HUES64 (cell line): Measurements from ENCODE around the gene SLC49A4.
A peak's percentile ranks its signal among the peaks of the same experiment; 100 is the strongest.

Experiments used
- H3K27ac ChIP-seq: 2 replicates; pipeline ENCODE4 v1.7.0; 2013; ENCODE audit warnings: low read depth, low read length, inconsistent platforms
- H3K27me3 ChIP-seq: 2 replicates; pipeline ENCODE4 v1.6.1; 2013; ENCODE audit warnings: mild to moderate bottlenecking, low read length; ENCODE audit not compliant: insufficient read depth
- H3K36me3 ChIP-seq: 2 replicates; pipeline ENCODE4 v1.6.1; 2013; ENCODE audit warnings: mild to moderate bottlenecking, low read length; ENCODE audit not compliant: insufficient read depth
- H3K4me1 ChIP-seq: 2 replicates; pipeline ENCODE4 v1.6.1; 2013; ENCODE audit warnings: mild to moderate bottlenecking, low read length, moderate library complexity; ENCODE audit not compliant: insufficient read depth
- H3K4me3 ChIP-seq: 2 replicates; pipeline ENCODE4 v1.5.1; 2013; ENCODE audit warnings: mild to moderate bottlenecking, low read length, moderate library complexity
- H3K9ac ChIP-seq: 2 replicates; pipeline ENCODE4 v1.6.1; 2013; ENCODE audit warnings: mild to moderate bottlenecking, low read depth, low read length
- H3K9me3 ChIP-seq: 2 replicates; pipeline ENCODE4 v1.6.1; 2013; ENCODE audit warnings: low read depth, low read length; ENCODE audit not compliant: insufficient read depth
- WGBS: fragments of 150-250, 120-280 bp; methylation state at CpG from one replicate; pipeline ENCODE4 v1.1.7; 2013; ENCODE audit warnings: missing lambda C conversion rate; 5-methylcytosine and 5-hydroxymethylcytosine counted together

Gene SLC49A4

GRCh38 chr3:122786066-122786465 is 8.8 kb upstream of the SLC49A4 start:
- peaks cover 8% of the 10 kb centered on the region; the same call in 1 of the 2 replicates for H3K9me3 ChIP-seq
- no peak overlapping the region for H3K27ac ChIP-seq
- H3K4me1 ChIP-seq: no peaks in the 10 kb centered on the region
- no peak overlapping the region for H3K4me3 ChIP-seq
- H3K36me3 ChIP-seq: peaks cover 5% of the 10 kb centered on the region; the same call in 1 of the 2 replicates
- no peak overlapping the region for H3K9ac ChIP-seq
- no CpG with 5 or more reads among the region's 1 CpG for WGBS
- no peaks in the 10 kb centered on the region for H3K27me3 ChIP-seq

GRCh38 chr3:122787872-122788271 is 7.0 kb upstream of the SLC49A4 start:
- Histone ChIP-seq H3K27me3 (no peaks in the 10 kb centered on the region), H3K4me1 (0 out of 2 replicates have a peak, but pooled peaks cover 1% of the 10 kb centered on the region), H3K36me3 (no peaks in the 10 kb centered on the region), H3K4me3 (no peak overlapping the region), H3K9me3 (no peaks in the 10 kb centered on the region), H3K27ac (no peak overlapping the region), H3K9ac (no peak overlapping the region)
- WGBS: 87% methylated on average over 2 of the region's 2 CpGs

- H3K9ac ChIP-seq: no peak overlapping the region
- H3K9me3 ChIP-seq: no peaks in the 10 kb centered on the region
- no peak overlapping the region for H3K4me3 ChIP-seq
- H3K27ac ChIP-seq: no peak overlapping the region
- 0 out of 2 replicates have a peak, but pooled peaks cover 4% of the 10 kb centered on the region for H3K4me1 ChIP-seq
- no peaks in the 10 kb centered on the region for H3K27me3 ChIP-seq
- H3K36me3 ChIP-seq: no peaks in the 10 kb centered on the region
- 89% methylated on average over 11 of the region's 11 CpGs for WGBS
Observed at GRCh38 chr3:122789585-122790273, 5.1 kb upstream of the SLC49A4 start.

GRCh38 chr3:122793568-122794416 is 1.1 kb upstream of the SLC49A4 start, which contains the start of gene HSPBAP1:
HSPBAP1 (minus strand) TSS chr3:122793831; CDS start chr3:122793680, 151 bp downstream.
- Histone ChIP-seq H3K36me3 (no peaks in the 10 kb centered on the region), H3K4me3 (peak within 1 kb of the TSS; percentile 68), H3K4me1 (peaks cover 10% of the 10 kb centered on the region; the same call in 1 of the 2 replicates), H3K27ac (peak within 1 kb of the TSS; percentile 83; the same call in 1 of the 2 replicates), H3K9ac (peak within 1 kb of the TSS; percentile 79), H3K9me3 (no peaks in the 10 kb centered on the region), H3K27me3 (peaks cover 13% of the 10 kb centered on the region)
- under 1% methylated on average over 46 of the region's 46 CpGs for WGBS

- 1% methylated on average over 5 of the region's 6 CpGs for WGBS
Observed at GRCh38 chr3:122794483-122794778, 438 bp upstream of the SLC49A4 start.

GRCh38 chr3:122795674-122796195 is 866 bp downstream of the SLC49A4 start:
- 44% methylated on average over 11 of the region's 11 CpGs for WGBS
- Histone ChIP-seq H3K4me3 (peak overlapping the region; percentile 68), H3K9ac (peak overlapping the region; percentile 80), H3K36me3 (no peaks in the 10 kb centered on the region), H3K9me3 (no peaks in the 10 kb centered on the region), H3K4me1 (peaks cover 10% of the 10 kb centered on the region; the same call in 1 of the 2 replicates), H3K27ac (no peak overlapping the region), H3K27me3 (peaks cover 13% of the 10 kb centered on the region)

More at GRCh38 chr3:122794483-122794778, 438 bp upstream of the SLC49A4 start:
- H3K9me3 ChIP-seq: no peaks in the 10 kb centered on the region
- H3K9ac ChIP-seq: peak overlapping the region; percentile 79
- peaks cover 10% of the 10 kb centered on the region; the same call in 1 of the 2 replicates for H3K4me1 ChIP-seq
- H3K36me3 ChIP-seq: no peaks in the 10 kb centered on the region
- H3K27me3 ChIP-seq: peaks cover 13% of the 10 kb centered on the region
- H3K27ac ChIP-seq: peak overlapping the region; percentile 83; the same call in 1 of the 2 replicates
- peak overlapping the region; percentile 68 for H3K4me3 ChIP-seq

- H3K9ac ChIP-seq: no peak overlapping the region
- no peaks in the 10 kb centered on the region for H3K36me3 ChIP-seq
- peaks cover 10% of the 10 kb centered on the region; the same call in 1 of the 2 replicates for H3K4me1 ChIP-seq
- peaks cover 13% of the 10 kb centered on the region for H3K27me3 ChIP-seq
- H3K9me3 ChIP-seq: no peaks in the 10 kb centered on the region
- H3K27ac ChIP-seq: no peak overlapping the region
- no peak overlapping the region for H3K4me3 ChIP-seq
- WGBS: 92% methylated on average over 3 of the region's 3 CpGs
Observed at GRCh38 chr3:122797291-122797690, 2.4 kb downstream of the SLC49A4 start.

GRCh38 chr3:122799322-122799721 is 4.5 kb downstream of the SLC49A4 start:
- no peak overlapping the region for H3K9ac ChIP-seq
- H3K27ac ChIP-seq: no peak overlapping the region
- peaks cover 13% of the 10 kb centered on the region for H3K27me3 ChIP-seq
- H3K9me3 ChIP-seq: no peaks in the 10 kb centered on the region
- H3K4me1 ChIP-seq: peaks cover 5% of the 10 kb centered on the region; the same call in 1 of the 2 replicates
- WGBS: 88% methylated on average over 2 of the region's 2 CpGs
- H3K36me3 ChIP-seq: no peaks in the 10 kb centered on the region
- H3K4me3 ChIP-seq: no peak overlapping the region

- H3K9ac ChIP-seq: no peak overlapping the region
- H3K27ac ChIP-seq: no peak overlapping the region
- peaks cover 13% of the 10 kb centered on the region for H3K27me3 ChIP-seq
- H3K4me1 ChIP-seq: peaks cover 5% of the 10 kb centered on the region; the same call in 1 of the 2 replicates
- H3K4me3 ChIP-seq: no peak overlapping the region
- WGBS: 91% methylated on average over 1 of the region's 1 CpG
- H3K36me3 ChIP-seq: no peaks in the 10 kb centered on the region
- H3K9me3 ChIP-seq: no peaks in the 10 kb centered on the region
Observed at GRCh38 chr3:122800031-122800430, 5.2 kb downstream of the SLC49A4 start.

GRCh38 chr3:122800706-122801237 is 5.9 kb downstream of the SLC49A4 start:
- no peak overlapping the region for H3K4me3 ChIP-seq
- 98% methylated on average over 3 of the region's 3 CpGs for WGBS
- H3K27me3 ChIP-seq: peaks cover 10% of the 10 kb centered on the region
- peaks cover 3% of the 10 kb centered on the region; the same call in 1 of the 2 replicates for H3K4me1 ChIP-seq
- no peaks in the 10 kb centered on the region for H3K36me3 ChIP-seq
- no peaks in the 10 kb centered on the region for H3K9me3 ChIP-seq
- H3K9ac ChIP-seq: no peak overlapping the region
- H3K27ac ChIP-seq: no peak overlapping the region
